ENCODE measurements around the gene ZBTB16. TPM values are rescaled to one million over a fixed set of nuclear protein-coding genes. Genes with fewer than 3 reads are reported as not detected.

ZBTB16 gene
- total RNA-seq, 2 experiments from 2014 or later, result 11.0 to 11.8 TPM

- Mint-ChIP-seq H3K27me3 (peaks cover 19% of the 10 kb centered on the region), H3K36me3 (ENCODE audit: low read depth) (no peaks in the 10 kb centered on the region), H3K9me3 (no peaks in the 10 kb centered on the region), H3K27ac (no peak overlapping the region), H3K4me3 (no peak overlapping the region), H3K4me1 (no peaks in the 10 kb centered on the region)
- POLR2A ChIA-PET, result no interaction called here
- no peak for DNase-seq
- CTCF ChIA-PET, result no interaction called here
Measured at GRCh38 chr11:114286229-114286628, 226.7 kb downstream of the ZBTB16 start.

- Mint-ChIP-seq H3K36me3 (ENCODE audit: low read depth) (no peaks in the 10 kb centered on the region), H3K9me3 (no peaks in the 10 kb centered on the region), H3K27ac (no peak overlapping the region), H3K27me3 (peaks cover 17% of the 10 kb centered on the region), H3K4me1 (peaks cover 2% of the 10 kb centered on the region), H3K4me3 (no peak overlapping the region)
- ChIA-PET POLR2A (no interaction called here), CTCF (no interaction called here)
- no peak for DNase-seq
Measured at GRCh38 chr11:114287154-114287553, 227.6 kb downstream of the ZBTB16 start.

GRCh38 chr11:114288136-114288535 is 228.6 kb downstream of the ZBTB16 start:
- no peak overlapping the region for H3K27ac Mint-ChIP-seq
- H3K4me3 Mint-ChIP-seq, result no peak overlapping the region
- ChIA-PET CTCF (interaction anchor here (0.9 to 1.1 kb wide), 2 partner anchors 17 to 27 kb away, joined by 3 read pairs; no protein-coding TSS in a partner anchor), POLR2A (no interaction called here)
- peaks cover 17% of the 10 kb centered on the region for H3K27me3 Mint-ChIP-seq
- peaks cover 2% of the 10 kb centered on the region for H3K4me1 Mint-ChIP-seq
- DNase-seq, result no peak
- no peaks in the 10 kb centered on the region for H3K9me3 Mint-ChIP-seq
- H3K36me3 Mint-ChIP-seq (ENCODE audit: low read depth), result no peaks in the 10 kb centered on the region

DNA sequence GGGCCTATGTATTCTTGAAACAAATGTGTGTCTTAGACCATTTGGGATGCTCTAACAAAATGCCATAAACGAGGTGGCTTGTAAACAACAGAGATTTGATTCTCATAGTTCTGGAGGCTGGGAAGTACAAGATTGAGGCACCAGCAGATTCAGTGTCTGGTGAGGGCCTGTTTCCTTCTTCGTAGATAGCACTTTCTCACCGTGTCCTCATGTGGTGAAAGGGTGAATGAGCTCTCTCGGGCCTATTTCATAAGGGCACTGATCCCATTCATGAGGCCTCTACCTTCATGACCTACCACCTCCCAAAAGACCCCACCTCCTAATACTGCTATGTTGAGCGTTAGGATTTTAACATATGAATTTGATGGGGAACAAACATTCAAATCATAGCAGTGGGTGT is 230.3 kb downstream of the ZBTB16 start:
- POLR2A ChIA-PET, result no interaction called here
- Mint-ChIP-seq H3K27me3 (peaks cover 18% of the 10 kb centered on the region), H3K4me3 (no peak overlapping the region)

GRCh38 chr11:114290503-114291235 is 231.2 kb downstream of the ZBTB16 start:
- Mint-ChIP-seq H3K36me3 (ENCODE audit: low read depth) (no peaks in the 10 kb centered on the region), H3K9me3 (no peaks in the 10 kb centered on the region), H3K4me1 (peaks cover 2% of the 10 kb centered on the region), H3K4me3 (no peak overlapping the region), H3K27me3 (peaks cover 18% of the 10 kb centered on the region), H3K27ac (no peak overlapping the region)
- CTCF ChIA-PET, result interaction anchor here (1.0 kb wide), 2 partner anchors 29 to 247 kb away, joined by 4 read pairs; no protein-coding TSS in a partner anchor
- no peak for DNase-seq
- POLR2A ChIA-PET, result no interaction called here

More for the DNA sequence above, 230.3 kb downstream of the ZBTB16 start:
- no peak for DNase-seq
- no peak overlapping the region for H3K27ac Mint-ChIP-seq
- CTCF ChIA-PET, result no interaction called here
- H3K9me3 Mint-ChIP-seq, result no peaks in the 10 kb centered on the region
- H3K36me3 Mint-ChIP-seq (ENCODE audit: low read depth), result no peaks in the 10 kb centered on the region
- H3K4me1 Mint-ChIP-seq, result peaks cover 2% of the 10 kb centered on the region

DNA sequence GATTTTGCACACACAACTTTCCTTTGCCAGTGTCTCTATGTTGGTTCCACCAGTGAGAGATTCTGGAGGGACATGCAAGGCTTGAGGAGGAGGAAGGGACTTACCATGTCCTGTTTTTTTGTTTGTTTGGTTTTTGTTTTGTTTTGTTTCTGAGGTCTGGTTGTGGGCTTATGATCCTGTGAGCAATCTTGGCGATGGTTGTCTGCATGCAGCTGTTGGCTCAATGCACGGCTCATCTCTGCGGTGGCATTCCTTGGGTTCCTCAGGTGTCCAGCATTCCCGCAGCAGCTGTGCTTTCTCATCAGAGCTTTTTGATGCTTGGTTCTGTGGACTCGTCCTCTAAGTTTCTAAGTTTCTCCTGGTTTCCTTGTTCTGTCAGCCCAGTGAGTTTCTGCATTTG is 231.9 kb downstream of the ZBTB16 start:
- DNase-seq, result no peak
- H3K4me3 Mint-ChIP-seq, result no peak overlapping the region
- H3K27ac Mint-ChIP-seq, result no peak overlapping the region
- peaks cover 2% of the 10 kb centered on the region for H3K4me1 Mint-ChIP-seq
- CTCF ChIA-PET, result interaction anchor here (1.0 kb wide), 2 partner anchors 30 to 248 kb away, joined by 4 read pairs; no protein-coding TSS in a partner anchor
- no peaks in the 10 kb centered on the region for H3K36me3 Mint-ChIP-seq (ENCODE audit: low read depth)
- POLR2A ChIA-PET, result interaction anchor here (1.0 kb wide), 1 partner anchor 10 kb away, joined by 3 read pairs; no protein-coding TSS in a partner anchor
- no peaks in the 10 kb centered on the region for H3K9me3 Mint-ChIP-seq
- H3K27me3 Mint-ChIP-seq, result peaks cover 18% of the 10 kb centered on the region

DNA sequence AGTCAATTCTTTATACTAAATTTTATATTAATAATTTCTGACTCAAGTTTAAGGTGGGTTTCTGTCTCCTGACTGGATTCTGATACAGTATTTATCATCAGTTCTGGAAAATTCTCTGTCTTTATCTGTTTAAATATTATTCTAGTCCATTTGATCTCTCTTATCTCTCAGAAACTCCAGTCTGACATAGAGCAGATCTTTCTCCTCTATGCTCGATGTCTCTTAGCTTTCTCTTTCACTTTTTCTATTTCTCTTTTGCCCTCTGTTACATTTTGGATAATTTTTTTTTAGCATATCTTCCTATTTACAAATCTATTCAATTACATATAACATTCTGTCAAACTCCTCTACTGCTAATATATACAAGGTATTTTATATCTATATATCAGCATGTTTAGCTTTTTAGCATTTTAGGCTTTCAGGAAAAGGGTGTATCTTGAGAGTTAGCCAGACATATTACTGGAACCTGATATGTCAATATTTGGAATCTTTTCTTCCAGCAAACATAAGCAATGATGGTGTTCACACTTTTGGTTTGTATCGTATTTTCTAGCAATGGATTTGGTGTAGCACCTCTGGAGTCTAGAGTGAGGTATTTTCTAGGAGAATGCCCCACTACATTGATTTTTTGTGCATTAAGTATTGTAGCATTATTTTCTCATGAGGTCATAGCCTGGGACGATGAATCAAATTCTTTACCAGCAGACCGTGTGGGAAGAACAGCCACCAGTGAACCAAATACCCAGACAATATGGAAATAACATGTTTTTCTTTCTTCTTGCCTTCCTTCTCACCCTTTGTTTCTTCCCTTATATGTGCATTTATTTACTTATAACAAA is 232.6 kb downstream of the ZBTB16 start:
- CTCF ChIA-PET, result interaction anchor here (1.0 kb wide), 2 partner anchors 31 to 249 kb away, joined by 4 read pairs; no protein-coding TSS in a partner anchor
- no peaks in the 10 kb centered on the region for H3K9me3 Mint-ChIP-seq
- no peak overlapping the region for H3K27ac Mint-ChIP-seq
- DNase-seq, result no peak
- H3K27me3 Mint-ChIP-seq, result peaks cover 16% of the 10 kb centered on the region
- POLR2A ChIA-PET, result interaction anchor here (1.0 kb wide), 1 partner anchor 10 kb away, joined by 3 read pairs; no protein-coding TSS in a partner anchor
- H3K36me3 Mint-ChIP-seq (ENCODE audit: low read depth), result no peaks in the 10 kb centered on the region
- peaks cover 2% of the 10 kb centered on the region for H3K4me1 Mint-ChIP-seq
- H3K4me3 Mint-ChIP-seq, result no peak overlapping the region

DNA sequence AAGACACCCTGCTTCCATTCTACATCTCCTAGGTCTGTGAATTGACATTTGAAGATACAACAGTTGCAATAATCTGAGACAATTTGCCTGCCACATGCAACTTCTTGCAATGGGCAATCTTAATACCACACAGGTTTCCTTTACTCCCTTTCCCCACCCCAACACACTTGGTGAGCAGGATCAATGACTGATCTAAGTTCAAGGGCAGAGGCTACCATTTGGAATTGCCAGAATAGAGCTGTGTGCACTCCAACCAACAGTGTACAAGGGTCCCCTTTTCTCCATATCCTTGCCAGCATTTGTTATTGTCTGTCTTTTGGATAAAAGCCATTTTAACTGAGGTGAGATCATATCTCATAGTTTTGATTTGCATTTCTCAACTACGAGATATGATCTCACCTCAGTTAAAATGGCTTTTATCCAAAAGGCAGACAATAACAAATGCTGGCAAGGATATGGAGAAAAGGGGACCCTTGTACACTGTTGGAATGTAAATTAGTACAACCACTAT is 233.7 kb downstream of the ZBTB16 start:
- Mint-ChIP-seq H3K4me3 (no peak overlapping the region), H3K9me3 (no peaks in the 10 kb centered on the region)
- CTCF ChIA-PET, result no interaction called here

DNA sequence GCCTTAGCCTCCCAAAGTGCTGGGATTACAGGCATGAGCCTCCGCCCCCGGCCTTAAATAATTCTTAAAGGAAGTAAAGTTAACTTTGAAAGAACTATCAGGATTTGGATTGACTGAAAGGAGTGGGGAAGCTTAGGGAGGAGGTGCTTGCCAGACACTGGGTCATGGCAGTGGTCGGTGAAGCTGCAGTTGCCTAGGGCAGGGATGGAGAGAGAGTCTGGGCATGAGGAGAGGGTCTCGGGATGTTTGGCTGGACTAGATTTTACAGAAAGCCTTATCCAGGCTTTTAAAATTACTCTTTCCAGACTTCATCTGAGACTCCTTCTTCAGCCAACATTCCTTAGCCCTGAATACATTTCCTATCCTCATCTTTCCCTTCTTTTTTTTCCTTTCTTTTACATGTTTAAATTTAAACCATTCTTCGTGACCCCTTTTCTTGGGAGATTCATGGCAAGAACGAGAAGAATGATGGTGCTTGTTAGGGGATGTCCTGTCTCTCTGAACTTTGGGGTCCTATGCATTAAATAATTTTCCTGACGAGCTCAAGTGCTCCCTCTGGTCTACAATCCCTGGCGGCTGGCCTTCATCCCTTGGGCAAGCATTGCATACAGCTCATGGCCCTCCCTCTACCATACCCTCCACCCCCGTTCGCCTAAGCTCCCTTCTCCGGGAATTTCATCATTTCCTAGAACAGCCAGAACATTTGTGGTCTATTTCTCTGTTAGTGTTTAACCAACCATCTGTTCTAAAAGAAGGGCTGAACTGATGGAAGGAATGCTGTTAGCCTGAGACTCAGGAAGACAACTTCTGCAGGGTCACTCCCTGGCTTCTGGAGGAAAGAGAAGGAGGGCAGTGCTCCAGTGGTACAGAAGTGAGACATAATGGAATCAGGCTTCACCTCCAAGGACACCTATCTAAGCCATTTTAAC is 236.4 kb downstream of the ZBTB16 start, which contains the start of gene NNMT:
Gene NNMT (plus strand): TSS at position 724 of the 929 bp plus-strand sequence. CDS start 158 bp downstream, at position 882.
- Mint-ChIP-seq H3K4me1 (peaks cover 2% of the 10 kb centered on the region), H3K27ac (no peak within 1 kb of the TSS), H3K4me3 (no peak within 1 kb of the TSS), H3K36me3 (ENCODE audit: low read depth) (no peaks in the 10 kb centered on the region), H3K27me3 (peaks cover 22% of the 10 kb centered on the region), H3K9me3 (no peaks in the 10 kb centered on the region)
- DNase-seq, result no peak
- POLR2A ChIA-PET, result no interaction called here
- CTCF ChIA-PET, result no interaction called here

More for the DNA sequence above, 233.7 kb downstream of the ZBTB16 start:
- Mint-ChIP-seq H3K27ac (no peak overlapping the region), H3K27me3 (peaks cover 16% of the 10 kb centered on the region), H3K4me1 (peaks cover 2% of the 10 kb centered on the region), H3K36me3 (ENCODE audit: low read depth) (no peaks in the 10 kb centered on the region)
- POLR2A ChIA-PET, result no interaction called here
- DNase-seq, result no peak

DNA sequence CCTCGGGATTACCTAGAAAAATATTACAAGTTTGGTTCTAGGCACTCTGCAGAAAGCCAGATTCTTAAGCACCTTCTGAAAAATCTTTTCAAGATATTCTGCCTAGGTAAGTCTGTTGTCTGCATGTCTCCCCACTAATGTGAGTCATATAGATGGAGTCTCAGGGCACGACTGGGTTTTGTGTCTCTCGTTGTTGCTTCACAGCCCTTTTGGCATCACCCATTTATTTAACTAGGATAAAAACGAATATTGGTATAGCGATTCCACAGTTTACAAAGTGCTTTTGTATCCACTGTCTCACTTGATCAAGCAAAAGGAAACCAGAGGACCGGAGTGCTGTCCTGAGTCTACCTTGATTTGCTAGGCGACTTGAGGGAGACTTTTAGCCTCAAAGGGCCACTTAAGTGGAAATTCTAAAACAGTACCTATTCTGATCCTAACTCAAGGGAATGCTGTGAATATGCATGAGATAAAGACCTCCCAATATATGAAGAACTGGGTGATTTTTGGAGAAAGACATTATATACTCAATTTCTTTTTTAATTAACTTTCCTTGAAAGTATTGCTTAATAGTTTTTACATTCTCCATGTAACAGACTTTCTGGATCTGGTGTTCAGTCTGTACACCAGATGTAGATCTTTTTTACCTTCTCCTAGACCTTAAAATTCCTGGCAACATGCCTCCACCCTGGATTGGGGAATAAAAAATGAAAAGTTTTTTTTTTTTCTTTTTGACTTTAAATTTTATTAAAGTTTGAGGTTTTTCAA is 237.3 kb downstream of the ZBTB16 start:
- H3K4me1 Mint-ChIP-seq, result peaks cover 1% of the 10 kb centered on the region
- H3K9me3 Mint-ChIP-seq, result no peaks in the 10 kb centered on the region
- POLR2A ChIA-PET, result no interaction called here
- peaks cover 22% of the 10 kb centered on the region for H3K27me3 Mint-ChIP-seq
- CTCF ChIA-PET, result no interaction called here
- no peak overlapping the region for H3K27ac Mint-ChIP-seq
- DNase-seq, result no peak
- no peak overlapping the region for H3K4me3 Mint-ChIP-seq
- no peaks in the 10 kb centered on the region for H3K36me3 Mint-ChIP-seq (ENCODE audit: low read depth)

GRCh38 chr11:114297806-114298709 is 238.5 kb downstream of the ZBTB16 start:
- no peak for DNase-seq
- no peak overlapping the region for H3K4me3 Mint-ChIP-seq
- no peak overlapping the region for H3K27ac Mint-ChIP-seq
- no peaks in the 10 kb centered on the region for H3K9me3 Mint-ChIP-seq
- peaks cover 28% of the 10 kb centered on the region for H3K27me3 Mint-ChIP-seq
- no peaks in the 10 kb centered on the region for H3K4me1 Mint-ChIP-seq
- POLR2A ChIA-PET, result no interaction called here
- CTCF ChIA-PET, result no interaction called here
- no peaks in the 10 kb centered on the region for H3K36me3 Mint-ChIP-seq (ENCODE audit: low read depth)
